Hindlimb muscle (tissue), 1 donor: Measurements from ENCODE around the gene RIC8B. TPM values are rescaled to one million over a fixed set of nuclear protein-coding genes. Genes with fewer than 3 reads are reported as not detected.

Experiments used
- DNase-seq: peaks from one replicate; pipeline ENCODE4 v3.0.0-alpha.2; 2013
- polyA plus RNA-seq: library from polyadenylated mRNA; unstranded; fragments of 120-200 nt; gene quantifications from one replicate; pipeline ENCODE4 v1.2.1, GENCODE V29; 2013; ENCODE audit not compliant: insufficient read length

Gene RIC8B
- polyA plus RNA-seq, 1 donor: 15.5 TPM

DNA sequence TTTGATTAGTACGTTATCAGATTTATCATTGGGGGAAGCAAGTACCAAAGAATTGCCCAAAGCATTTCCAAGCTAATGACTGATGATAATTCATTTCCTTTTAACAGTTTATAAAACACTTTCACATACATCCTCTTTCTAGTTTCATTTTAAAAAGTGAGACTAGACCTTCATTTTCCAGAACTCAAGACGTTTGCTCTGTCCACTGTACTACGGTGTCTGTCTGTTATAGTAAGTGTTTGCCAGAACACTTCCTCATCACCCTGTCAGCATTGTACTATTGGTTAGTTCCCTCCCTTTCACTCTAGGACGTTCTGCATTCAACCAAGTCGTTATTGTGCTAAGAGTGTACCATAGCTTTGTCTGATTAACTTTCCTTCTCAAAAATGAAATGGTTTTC, 99.5 kb downstream of the RIC8B start:
- DNase-seq: no peak

DNA sequence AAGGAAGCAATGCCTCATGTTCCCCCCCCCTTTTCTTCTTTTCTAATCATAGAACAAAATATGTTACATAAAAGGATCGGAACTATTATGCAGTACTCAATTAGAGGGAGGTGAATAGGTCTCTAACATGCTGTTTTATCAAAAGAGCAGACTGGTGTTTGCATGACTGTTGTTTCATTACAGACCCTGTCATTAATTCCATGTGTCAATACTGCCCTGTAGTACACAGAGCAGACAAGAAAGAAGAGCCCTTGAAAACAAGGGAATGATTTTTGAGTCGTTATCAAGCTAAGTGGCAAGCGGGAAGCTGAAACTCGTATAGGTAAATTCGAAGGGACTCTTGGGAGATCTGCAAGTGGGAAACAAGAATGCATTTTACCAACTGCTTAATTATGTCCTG, 104.3 kb downstream of the RIC8B start:
- DNase-seq: no peak

DNA sequence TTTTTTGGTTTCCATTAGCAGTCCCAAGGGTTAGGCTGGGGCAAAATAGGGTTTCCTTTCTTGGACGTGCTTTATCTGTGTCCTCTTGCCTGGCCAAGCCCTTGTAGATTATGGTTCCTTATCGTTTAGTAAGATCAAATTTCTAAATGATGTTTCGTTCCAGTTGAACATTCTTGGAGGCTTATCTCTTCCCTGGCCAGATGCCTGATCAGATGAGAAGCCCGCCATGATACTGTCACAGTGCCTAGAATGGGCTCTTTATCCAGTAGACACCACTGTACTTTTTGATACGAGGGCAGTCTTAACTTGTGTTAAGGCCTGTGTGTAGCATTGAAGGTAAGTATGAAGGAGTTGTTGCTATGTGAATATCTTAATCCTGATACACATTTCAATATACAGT, 105.1 kb downstream of the RIC8B start:
- no peak for DNase-seq

DNA sequence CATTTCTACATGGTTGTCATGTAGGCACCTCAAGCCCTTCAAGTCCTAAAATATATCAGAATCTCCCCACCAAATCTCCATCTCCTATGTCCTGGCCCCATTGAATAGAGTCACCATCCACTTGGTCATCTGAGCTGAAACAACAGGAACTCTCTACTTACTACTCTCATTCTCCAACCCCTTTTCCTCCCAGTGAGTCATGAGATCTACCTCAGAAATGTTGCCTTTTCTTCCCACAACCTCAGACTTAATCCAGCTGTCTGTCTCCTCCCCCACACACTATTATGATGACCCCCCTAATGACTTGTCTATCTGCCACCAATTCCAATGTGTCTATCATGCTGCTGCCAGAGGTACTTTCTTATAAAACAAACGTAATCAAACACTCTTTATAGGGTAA, 108.9 kb downstream of the RIC8B start:
- DNase-seq: no peak

DNA sequence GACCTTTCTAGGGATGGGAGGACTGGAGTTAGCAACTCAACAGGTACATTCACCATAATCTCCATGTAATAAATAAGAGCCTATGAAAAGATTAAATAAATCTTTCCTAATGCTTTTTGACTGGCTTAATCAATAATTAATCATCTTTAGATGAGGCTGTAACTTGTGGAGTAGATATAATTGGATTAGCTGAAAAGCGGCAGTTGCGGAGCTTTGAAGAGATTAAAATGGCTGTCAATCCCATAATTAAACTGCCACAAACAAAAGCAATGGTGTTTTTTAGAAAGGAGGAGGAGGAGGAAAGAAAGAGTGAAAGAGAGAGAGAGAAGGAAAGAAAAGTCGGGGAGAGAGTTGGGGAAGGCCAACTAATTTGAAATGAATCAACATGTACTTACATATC, 110.5 kb downstream of the RIC8B start:
- DNase-seq: no peak

DNA sequence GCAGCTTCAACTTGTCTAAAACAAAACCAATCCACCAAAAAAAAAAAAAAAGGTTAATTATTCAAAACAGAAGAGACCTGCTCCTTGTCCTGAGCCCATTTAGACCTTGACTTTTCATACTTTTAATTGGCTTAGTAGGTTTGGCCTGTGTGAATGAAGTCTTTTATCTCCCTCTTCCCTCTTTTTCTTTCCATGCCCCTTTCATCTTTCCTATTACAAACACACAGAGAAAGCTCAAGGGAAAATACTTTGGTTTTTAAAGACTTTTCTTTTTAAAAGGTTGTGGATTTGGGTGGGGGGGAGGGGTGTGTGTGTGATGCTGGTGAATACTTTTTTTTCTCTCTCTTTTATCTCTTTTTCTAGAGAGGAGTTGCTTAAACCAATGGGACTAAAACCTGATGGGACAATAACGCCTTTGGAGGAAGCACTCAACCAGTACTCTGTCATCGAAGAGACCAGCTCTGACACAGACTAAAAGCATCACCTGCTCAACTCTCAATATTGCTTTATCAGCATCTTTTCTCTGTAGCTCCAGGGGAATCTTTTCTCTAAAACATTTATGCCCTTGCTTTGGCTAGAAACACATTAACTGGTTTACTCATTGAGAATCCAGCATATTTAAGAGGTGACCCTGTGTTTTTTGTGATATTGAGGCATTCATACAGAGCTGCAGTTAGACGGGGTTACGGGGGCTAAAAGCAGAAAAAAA, 111.2 kb downstream of the RIC8B start:
- no peak for DNase-seq

DNA sequence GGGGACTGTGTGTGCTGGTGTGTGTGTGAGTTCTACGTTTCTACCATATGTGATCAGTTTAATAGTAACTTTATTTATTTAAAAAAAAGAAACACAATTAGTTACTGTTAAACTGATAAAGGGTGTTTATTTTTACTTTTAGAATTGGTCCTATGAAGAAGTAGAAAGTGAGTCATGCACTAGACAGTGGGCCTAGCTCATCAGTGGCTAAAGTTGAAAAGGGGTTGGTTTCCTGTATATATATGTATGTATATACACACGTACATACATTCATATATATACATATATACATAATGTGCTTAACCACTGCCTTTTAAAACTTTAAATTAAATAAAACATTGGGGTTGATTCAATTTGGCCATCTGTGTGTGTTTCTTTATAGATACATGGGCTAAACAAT, 112.5 kb downstream of the RIC8B start:
- no peak for DNase-seq

DNA sequence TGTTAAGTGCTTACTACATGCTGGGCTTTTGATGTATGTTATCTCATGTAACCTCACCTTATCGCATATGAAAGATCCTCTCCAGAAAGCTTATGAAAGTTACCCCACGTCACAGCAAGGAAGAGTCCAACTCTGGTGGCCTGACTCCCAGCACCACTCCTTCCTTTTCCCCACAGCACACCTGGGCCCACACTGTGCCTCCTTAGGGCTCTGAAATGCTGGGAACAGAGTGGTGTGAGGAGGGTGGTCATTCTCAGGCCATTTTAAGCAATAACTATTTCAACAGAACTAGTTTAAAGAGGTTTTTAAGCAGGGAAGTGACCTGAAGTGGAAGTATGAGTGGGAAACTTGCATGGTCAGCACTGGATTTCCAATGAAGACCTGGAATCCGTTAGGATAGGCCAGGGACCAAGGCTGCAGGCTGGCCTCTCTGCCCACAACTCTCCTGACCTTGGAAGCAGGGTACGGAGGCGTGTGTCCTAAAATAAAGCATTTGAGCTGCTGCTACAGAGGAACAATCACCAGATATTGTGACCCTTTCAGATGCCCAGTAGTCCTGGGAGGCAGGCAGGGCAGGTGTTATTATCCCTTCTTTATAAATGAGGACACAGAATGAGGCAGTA, 114.0 kb downstream of the RIC8B start:
- DNase-seq: no peak

DNA sequence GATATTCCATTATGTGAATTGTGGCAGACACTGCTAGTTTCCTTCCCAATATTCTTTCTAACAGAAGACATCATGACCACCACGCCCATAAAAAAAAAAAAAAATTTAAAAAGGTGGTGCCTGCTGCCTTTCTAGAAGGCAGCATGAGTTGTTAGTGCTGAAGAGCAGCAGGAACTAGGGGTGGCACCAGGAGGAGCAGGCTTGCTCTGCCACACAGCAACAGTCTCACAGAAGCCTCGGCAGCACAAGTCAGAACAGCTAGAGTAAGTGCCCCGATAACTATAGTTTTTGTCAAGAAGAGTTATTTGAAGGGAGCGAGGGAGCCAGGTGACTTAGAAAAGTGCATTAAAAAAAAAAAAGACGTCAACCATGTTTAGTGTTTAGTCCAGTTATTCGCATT, 114.8 kb downstream of the RIC8B start:
- DNase-seq: no peak

DNA sequence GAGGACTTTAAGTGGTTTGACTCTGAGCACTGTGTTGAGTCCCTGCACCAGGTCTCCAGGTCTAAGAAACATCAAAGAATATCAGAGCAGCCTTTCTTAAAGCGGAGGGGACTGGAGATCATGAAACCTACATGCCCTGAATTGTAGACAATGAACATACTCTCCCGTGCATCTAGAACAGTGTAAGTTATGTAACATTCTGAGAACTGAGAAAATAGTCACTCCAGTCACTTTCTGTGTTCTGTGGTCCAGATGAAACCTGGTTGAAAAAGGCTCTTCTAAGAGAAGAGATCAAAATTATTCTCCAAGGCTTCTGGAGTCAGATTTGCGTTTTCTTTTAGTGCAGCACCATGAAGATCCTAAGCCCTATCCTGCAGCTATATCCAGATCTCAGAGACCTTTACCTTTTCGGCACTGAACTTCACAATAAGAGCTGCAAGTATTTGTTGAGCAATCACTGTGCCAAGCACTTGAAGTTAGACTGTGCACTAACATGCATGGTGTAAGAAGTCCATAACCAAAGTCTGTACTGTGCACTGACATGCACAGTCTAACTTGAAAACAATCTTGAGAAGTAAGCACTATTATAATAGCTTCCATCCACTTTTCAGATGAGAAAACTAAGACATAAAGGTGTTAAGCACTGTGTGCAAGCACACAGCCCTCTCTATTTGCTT, 115.6 kb downstream of the RIC8B start:
- DNase-seq: no peak

DNA sequence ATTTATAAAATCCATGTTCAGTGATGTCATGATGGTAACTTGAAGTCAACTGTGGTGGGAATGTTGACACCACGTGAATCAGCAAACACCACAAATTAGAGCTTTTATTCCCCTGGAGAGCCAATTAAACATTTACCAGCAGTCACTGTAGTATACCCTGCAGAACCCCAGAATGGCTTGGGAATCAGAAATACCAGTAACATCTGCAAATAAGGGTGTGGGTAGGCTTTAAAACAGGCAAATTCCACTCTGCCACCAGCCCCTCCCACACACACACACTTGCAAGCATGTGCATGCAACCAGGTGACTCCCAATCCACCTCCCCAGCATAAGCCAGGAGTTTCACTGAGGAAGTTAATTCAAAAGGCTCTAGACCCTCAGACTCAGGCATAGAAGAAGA, 117.6 kb downstream of the RIC8B start:
- DNase-seq: no peak

DNA sequence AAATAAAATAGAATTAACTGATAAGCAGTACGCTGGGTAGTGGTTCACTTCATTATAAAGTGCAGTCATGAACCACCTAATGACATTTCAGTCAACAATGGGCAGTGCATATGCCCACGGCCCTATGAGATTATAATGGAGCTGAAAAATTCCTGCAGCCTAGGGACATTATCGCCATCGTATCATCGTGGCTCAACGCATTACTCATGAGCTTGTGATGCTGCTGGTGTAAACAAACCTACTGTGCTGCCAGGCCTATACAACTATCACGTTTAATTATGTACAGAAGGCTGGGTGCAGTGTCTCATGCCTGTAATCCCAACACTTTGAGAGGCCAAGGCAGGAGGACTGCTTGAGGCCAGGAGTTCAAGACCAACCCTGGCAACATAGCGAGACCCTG, 119.0 kb downstream of the RIC8B start:
- no peak for DNase-seq

DNA sequence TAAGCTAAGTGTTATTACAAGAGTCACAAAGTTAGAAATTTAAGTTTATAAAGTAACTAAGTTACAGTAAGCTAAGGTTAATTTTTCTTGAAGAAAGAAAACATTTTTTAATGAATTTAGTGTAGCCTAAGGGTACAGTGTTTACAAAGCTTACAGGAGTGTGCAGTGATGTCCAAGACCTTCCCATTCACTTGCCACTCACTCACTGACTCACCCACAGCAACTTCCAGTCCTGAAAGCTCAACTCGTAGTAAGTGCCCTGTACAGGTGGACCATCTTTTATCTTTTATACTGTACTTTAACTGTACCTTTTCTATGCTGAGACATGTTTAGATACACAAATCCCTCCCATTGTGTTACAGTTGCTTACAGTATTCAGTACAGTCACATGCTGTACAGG, 120.3 kb downstream of the RIC8B start:
- no peak for DNase-seq

DNA sequence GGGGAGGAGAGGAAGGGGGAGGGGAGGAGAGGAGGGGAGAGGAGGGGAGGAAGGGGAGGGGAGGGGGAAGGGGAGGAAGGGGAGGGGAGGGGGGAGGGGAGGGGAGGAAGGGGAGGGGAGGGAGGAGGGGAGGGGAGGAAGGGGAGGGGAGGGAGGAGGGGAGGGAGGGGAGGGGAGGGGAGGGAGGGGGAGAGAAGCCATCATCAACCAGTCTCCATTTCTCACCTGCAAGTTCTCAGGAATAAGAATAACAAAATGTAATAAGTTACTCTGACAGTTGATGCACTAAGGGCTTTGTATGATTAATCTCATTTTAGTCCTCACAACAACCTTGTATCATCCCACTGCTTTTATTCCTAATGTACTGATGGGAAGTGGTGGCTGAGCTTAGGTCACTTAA, 122.1 kb downstream of the RIC8B start:
- no peak for DNase-seq

DNA sequence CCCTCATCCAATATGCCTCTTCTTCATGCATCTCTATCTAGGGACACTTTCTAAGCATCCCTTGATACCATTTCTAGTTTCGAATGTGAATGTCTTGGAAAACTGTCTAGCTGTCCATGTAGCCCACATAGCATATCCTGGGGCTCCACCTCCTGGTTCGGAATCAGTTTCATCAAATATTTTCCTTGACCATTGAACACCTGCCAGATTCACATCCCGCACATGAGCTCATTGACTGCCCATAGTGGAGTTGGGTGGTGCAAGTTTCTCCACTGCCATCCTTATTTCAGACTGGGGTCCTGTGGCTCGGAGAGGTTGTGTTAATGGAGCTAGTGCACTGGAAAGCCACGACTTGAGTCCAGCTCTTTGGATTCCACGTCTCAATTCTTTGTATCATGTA, 122.6 kb downstream of the RIC8B start:
- DNase-seq: no peak

DNA sequence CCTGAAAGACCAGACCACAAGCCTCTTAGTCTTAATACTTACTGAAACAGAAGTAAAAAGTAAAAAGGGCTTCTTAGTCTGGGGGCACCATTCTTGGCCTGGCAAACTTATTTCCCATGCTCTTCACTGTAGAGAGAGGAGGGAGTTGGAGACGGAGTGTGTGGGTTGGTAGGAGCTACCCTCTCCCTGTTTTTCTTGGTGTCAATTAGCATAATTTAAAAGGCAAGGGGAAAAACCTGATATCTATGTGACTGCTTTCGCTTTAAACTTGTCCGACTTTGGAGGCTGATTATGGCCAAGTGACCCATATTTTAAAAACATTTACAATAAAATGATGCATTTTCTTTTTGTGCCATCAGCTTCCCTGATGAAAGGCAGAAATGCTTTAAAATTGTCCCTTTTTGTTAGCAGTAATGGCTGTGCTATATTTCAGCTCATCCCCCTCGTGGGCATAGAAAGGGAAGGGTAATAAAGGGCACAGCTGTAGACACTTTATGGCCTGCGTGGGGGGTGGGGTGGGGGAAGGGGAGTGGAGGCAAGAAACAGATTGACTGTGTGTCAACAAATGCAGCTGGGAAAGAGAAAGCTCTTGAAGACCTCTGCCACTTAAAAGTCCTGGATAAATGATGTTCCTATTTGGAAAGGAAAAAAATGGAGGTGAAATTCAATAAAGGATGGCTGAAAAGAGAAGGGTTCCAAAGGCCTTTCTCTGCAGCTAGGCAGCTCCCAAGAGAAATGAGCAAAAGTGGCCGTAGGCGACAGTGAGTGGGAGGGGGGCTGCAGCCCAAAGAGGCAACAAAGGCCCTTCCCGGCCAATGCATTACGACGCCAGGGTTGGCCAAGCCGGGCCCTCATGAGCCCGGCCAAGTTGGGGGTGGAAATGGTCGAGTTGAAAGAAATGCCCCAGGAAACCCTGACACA, 123.8 kb downstream of the RIC8B start:
- no peak for DNase-seq

DNA sequence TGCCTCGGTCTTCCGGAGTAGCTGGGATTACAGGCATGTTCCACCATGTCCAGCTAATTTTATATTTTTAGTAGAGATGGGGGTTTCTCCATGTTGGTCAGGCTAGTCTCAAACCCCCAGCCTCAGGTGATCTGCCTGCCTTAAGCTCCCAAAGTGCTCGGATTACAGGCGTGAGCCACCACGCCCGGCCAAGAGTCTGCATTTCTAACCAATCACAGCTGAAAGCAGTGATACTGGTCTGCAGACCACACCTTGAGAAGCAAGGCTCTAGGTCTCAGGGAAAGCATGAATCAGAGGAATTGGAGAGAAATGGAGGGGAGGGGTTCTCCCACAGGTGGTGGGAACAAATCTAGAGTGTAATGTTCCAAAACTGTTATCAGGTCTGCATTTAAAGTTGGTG, 126.1 kb downstream of the RIC8B start:
- no peak for DNase-seq

DNA sequence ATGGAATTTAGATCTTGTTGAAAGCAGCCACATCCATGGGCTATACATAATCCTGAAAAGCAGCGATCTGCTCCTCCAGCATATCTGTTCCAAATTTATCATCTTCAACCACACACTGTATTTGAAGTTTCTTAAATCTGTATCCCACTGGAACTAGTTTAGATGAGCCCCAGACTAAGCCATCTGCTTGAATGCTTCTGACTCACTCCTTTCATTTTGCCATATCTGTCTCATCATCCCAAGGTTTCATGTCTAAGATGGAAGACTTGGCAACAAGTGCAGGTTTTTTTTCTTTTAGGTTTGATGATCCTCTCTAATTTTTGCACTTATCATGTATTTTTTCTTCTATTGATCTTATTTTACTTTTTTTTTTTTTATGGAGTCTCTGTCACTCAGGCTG, 126.8 kb downstream of the RIC8B start:
- DNase-seq: no peak

DNA sequence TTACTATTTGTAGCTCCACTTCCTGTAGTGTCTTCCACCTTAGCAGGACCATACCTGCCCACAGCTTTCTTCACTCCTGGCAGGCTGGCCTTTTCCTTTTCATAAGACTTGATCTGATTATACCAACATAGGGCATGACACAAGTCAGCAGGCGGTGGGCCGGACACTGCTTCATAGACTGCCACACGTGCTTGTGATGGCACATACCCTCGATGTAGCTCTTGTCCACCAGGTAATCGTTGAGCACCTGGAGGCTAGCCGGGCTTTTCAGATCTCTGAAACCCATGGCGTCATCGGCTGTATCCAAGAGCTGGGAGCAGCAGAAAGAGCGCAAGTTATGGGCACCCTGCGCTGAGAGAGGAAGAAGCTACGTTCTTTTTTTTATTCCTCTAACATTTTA, 127.6 kb downstream of the RIC8B start:
- no peak for DNase-seq

DNA sequence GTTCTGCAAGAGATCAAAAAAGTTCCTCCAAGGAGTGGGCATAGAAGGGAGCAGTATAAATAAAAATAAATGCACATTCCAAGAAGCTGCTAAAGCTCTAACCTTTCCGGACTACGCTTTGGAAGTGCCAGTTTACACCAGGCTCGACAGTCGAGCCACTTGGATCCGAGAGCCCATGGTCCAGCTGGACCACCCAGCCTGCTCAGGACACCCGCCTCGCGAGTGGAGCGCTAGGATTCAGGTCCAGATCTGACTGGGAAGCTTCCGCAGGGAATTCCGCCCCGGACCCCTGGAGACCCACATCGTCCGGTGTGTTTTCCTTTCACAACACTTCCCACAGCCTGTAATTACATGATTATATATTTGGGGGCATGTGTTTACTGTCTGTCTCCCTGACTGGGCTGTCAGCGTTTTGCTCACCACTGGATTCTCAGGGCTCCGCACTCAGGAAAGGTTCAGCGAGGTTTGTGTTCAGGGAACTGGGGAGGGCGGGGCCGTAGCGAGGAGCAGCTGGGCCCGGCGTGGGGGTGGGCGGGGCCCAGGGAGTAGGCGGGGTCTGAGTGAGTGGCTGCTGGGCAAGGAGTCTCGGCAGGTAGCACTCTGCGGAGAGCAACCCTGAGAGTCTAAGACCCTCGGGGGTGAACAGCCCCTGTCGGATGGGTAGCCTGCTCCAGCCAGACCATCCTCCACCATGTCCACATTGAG, 128.9 kb downstream of the RIC8B start:
- DNase-seq: peak; percentile 30

DNA sequence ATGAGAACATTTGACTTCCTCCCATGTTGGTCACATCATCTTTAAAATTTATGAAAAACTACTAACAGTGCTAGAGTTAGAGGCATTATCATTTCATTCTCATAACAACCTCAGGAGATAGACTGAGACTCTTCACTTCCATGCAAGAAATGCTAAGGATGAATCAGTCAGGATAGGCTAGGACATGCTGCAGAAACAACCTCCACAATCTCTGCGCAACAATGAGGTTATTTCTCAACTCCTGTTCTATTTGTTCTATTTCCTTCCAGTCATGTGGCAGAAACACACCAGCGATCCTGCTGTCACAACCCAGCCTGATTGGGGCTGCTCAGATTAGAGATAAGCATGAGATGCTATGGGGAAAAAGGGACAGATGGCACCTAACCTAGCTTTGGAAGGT, 132.2 kb downstream of the RIC8B start:
- no peak for DNase-seq

DNA sequence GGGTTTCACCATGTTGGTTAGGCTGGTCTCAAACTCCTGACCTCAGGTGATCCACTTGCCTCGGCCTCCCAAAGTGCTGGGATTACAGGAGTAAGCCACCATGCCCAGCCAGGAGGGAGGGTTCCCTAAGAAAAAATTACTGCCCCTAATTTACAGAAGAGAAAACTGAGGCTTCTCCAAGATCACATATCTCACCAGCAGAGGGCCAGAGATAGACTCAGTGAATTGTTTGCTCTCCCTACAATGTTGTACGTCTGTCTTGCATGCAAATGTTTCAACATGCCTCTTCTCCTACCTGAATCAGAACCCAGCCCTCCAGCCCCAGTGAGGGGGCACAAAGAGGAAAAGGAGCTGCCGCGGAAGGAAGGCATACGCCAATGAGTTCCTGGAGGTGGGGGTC, 132.9 kb downstream of the RIC8B start:
- DNase-seq: no peak
